Measurements from ENCODE around the gene SERGEF. TPM values are rescaled to one million over a fixed set of nuclear protein-coding genes. Genes with fewer than 3 reads are reported as not detected.

SERGEF gene
- total RNA-seq, 1 donor from 2014 or later, result 17.6 TPM

- Histone ChIP-seq H3K4me2 (ENCODE audit: low read length) (peak overlapping the region; percentile 98), H3K9me3 (ENCODE audit: insufficient read depth, low read depth, low read length) (no peaks in the 10 kb centered on the region), H3K79me2 (ENCODE audit: insufficient read depth, low read length) (peaks cover 2% of the 10 kb centered on the region), H4K20me1 (ENCODE audit: insufficient read depth, low read length) (peaks cover 9% of the 10 kb centered on the region), H3K4me1 (ENCODE audit: insufficient read depth, low read length) (peaks cover 4% of the 10 kb centered on the region), H3K4me3 (ENCODE audit: insufficient read depth, low read depth, low read length) (no peak overlapping the region), H2AFZ (ENCODE audit: low read depth, low read length) (no peak overlapping the region), H3K27me3 (ENCODE audit: insufficient read depth, low read length) (no peaks in the 10 kb centered on the region), H3K9ac (ENCODE audit: low read length) (no peak overlapping the region), H3K36me3 (ENCODE audit: insufficient read depth, low read length) (peaks cover 6% of the 10 kb centered on the region), H3K27ac (ENCODE audit: low read depth, low read length) (no peak overlapping the region)
- peak overlapping the region; percentile 97 for H3K4me3 Mint-ChIP-seq (ENCODE audit: unreplicated experiment)
- peaks cover 5% of the 10 kb centered on the region for H3K4me1 Mint-ChIP-seq (ENCODE audit: low read depth, unreplicated experiment)
- no peak for DNase-seq (ENCODE audit: low read depth)
- H3K27ac Mint-ChIP-seq (ENCODE audit: unreplicated experiment), result no peak overlapping the region
- no peak for TF ChIP-seq CTCF (IDR thresholded peaks at IDR 0.05; ENCODE audit: insufficient read depth, low read depth, low read length)
- no peaks in the 10 kb centered on the region for H3K9me3 Mint-ChIP-seq (ENCODE audit: unreplicated experiment)
- peaks cover 5% of the 10 kb centered on the region for H3K27me3 Mint-ChIP-seq (ENCODE audit: low read depth, unreplicated experiment)
- FAIRE-seq, result no peak
- no peaks in the 10 kb centered on the region for H3K36me3 Mint-ChIP-seq (ENCODE audit: low read depth, unreplicated experiment)
These were observed 1.8 kb downstream of the SERGEF start for GRCh38 chr11:18010977-18011586.

- no peaks in the 10 kb centered on the region for H3K36me3 Mint-ChIP-seq (ENCODE audit: low read depth, unreplicated experiment)
- no peak overlapping the region for H3K27ac Mint-ChIP-seq (ENCODE audit: unreplicated experiment)
- TF ChIP-seq CTCF (IDR thresholded peaks at IDR 0.05; ENCODE audit: insufficient read depth, low read depth, low read length) (no peak), EZH2 (IDR thresholded peaks at IDR 0.05; ENCODE audit: insufficient read depth, low read length) (no peak)
- no peaks in the 10 kb centered on the region for H3K9me3 ChIP-seq (ENCODE audit: insufficient read depth, low read depth, low read length)
- no peak overlapping the region for H3K4me3 ChIP-seq (ENCODE audit: insufficient read depth, low read depth, low read length)
- no peaks in the 10 kb centered on the region for H3K9me3 Mint-ChIP-seq (ENCODE audit: unreplicated experiment)
- peaks cover 9% of the 10 kb centered on the region for H4K20me1 ChIP-seq (ENCODE audit: insufficient read depth, low read length)
- peaks cover 11% of the 10 kb centered on the region for H3K4me1 Mint-ChIP-seq (ENCODE audit: low read depth, unreplicated experiment)
- no peak overlapping the region for H3K27ac ChIP-seq (ENCODE audit: low read depth, low read length)
- H2AFZ ChIP-seq (ENCODE audit: low read depth, low read length), result no peak overlapping the region
- H3K27me3 Mint-ChIP-seq (ENCODE audit: low read depth, unreplicated experiment), result peaks cover 5% of the 10 kb centered on the region
- H3K4me1 ChIP-seq (ENCODE audit: insufficient read depth, low read length), result peaks cover 4% of the 10 kb centered on the region
- H3K9ac ChIP-seq (ENCODE audit: low read length), result no peak overlapping the region
- no peak for FAIRE-seq
- peaks cover 9% of the 10 kb centered on the region for H3K36me3 ChIP-seq (ENCODE audit: insufficient read depth, low read length)
- H3K4me3 Mint-ChIP-seq (ENCODE audit: unreplicated experiment), result no peak overlapping the region
- H3K79me2 ChIP-seq (ENCODE audit: insufficient read depth, low read length), result peaks cover 2% of the 10 kb centered on the region
- no peak for DNase-seq (ENCODE audit: low read depth)
- no peaks in the 10 kb centered on the region for H3K27me3 ChIP-seq (ENCODE audit: insufficient read depth, low read length)
- no peak overlapping the region for H3K4me2 ChIP-seq (ENCODE audit: low read length)
These were observed 2.7 kb downstream of the SERGEF start for GRCh38 chr11:18010121-18010670.

Data from astrocyte (in vitro differentiated cells and primary cell).